H7 (cell line): ENCODE data around the gene DDX25. TPM values are rescaled to one million over a fixed set of nuclear protein-coding genes. Genes with fewer than 3 reads are reported as not detected.
A peak's percentile ranks its signal among the peaks of the same experiment; 100 is the strongest.

Experiments used
- DNase-seq: peaks from one replicate; pipeline ENCODE4 v3.0.0; 2012
- H3K27me3 ChIP-seq: 2 replicates; pipeline ENCODE4 v1.6.0; 2011; ENCODE audit warnings: mild to moderate bottlenecking, low read length; ENCODE audit not compliant: control insufficient read depth, insufficient read depth
- H3K36me3 ChIP-seq: replicated peaks from 2 replicates; pipeline ENCODE4 v1.5.1; 2011; ENCODE audit warnings: low read length; ENCODE audit not compliant: control insufficient read depth, insufficient read depth
- H3K4me3 ChIP-seq: 2 replicates; pipeline ENCODE4 v1.5.1; 2011; ENCODE audit warnings: low read depth, mild to moderate bottlenecking, control low read depth, low read length, moderate library complexity; ENCODE audit not compliant: insufficient read depth
- total RNA-seq: library from RNA; depleted of rRNA; stranded (reverse); fragments of >200 nt; shearing (Covaris generic); gene quantifications from 2 replicates; pipeline ENCODE4 v1.2.3, GENCODE V29; 2014

DDX25 gene
- total RNA-seq, 1 experiment from 2014 or later, result 6.7 TPM

GRCh38 chr11:125923012-125923579 lies 18.8 kb downstream of the DDX25 start:
- Histone ChIP-seq H3K4me3 (no peak overlapping the region), H3K27me3 (no peaks in the 10 kb centered on the region), H3K36me3 (no peaks in the 10 kb centered on the region; the same call in 1 of the 2 replicates)
- DNase-seq, result peak; percentile 82

- DNase-seq, result no peak
- H3K27me3 ChIP-seq, result no peaks in the 10 kb centered on the region
- H3K36me3 ChIP-seq, result no peaks in the 10 kb centered on the region; the same call in 1 of the 2 replicates
- no peak overlapping the region for H3K4me3 ChIP-seq
Measured at GRCh38 chr11:125923633-125924032, 19.3 kb downstream of the DDX25 start.

GRCh38 chr11:125924384-125925007 lies 20.2 kb downstream of the DDX25 start:
- no peaks in the 10 kb centered on the region; the same call in 1 of the 2 replicates for H3K36me3 ChIP-seq
- no peaks in the 10 kb centered on the region for H3K27me3 ChIP-seq
- no peak for DNase-seq
- no peak overlapping the region for H3K4me3 ChIP-seq

GRCh38 chr11:125925247-125925740 lies 21.0 kb downstream of the DDX25 start:
- Histone ChIP-seq H3K36me3 (no peaks in the 10 kb centered on the region; the same call in 1 of the 2 replicates), H3K27me3 (no peaks in the 10 kb centered on the region), H3K4me3 (no peak overlapping the region)
- no peak for DNase-seq

GRCh38 chr11:125925804-125926203 lies 21.5 kb downstream of the DDX25 start:
- no peaks in the 10 kb centered on the region; the same call in 1 of the 2 replicates for H3K36me3 ChIP-seq
- H3K27me3 ChIP-seq, result no peaks in the 10 kb centered on the region
- H3K4me3 ChIP-seq, result no peak overlapping the region
- DNase-seq, result no peak

- H3K4me3 ChIP-seq, result no peak overlapping the region
- no peaks in the 10 kb centered on the region; the same call in 1 of the 2 replicates for H3K36me3 ChIP-seq
- no peak for DNase-seq
- H3K27me3 ChIP-seq, result no peaks in the 10 kb centered on the region
Measured at GRCh38 chr11:125926682-125927081, 22.4 kb downstream of the DDX25 start.

GRCh38 chr11:125929445-125930075 lies 25.3 kb downstream of the DDX25 start:
- DNase-seq, result no peak
- Histone ChIP-seq H3K27me3 (no peaks in the 10 kb centered on the region), H3K36me3 (no peaks in the 10 kb centered on the region), H3K4me3 (no peak overlapping the region)

- Histone ChIP-seq H3K36me3 (no peaks in the 10 kb centered on the region), H3K4me3 (no peak overlapping the region), H3K27me3 (no peaks in the 10 kb centered on the region)
- no peak for DNase-seq
Measured at GRCh38 chr11:125930076-125930450, 25.8 kb downstream of the DDX25 start.

GRCh38 chr11:125931116-125931515 lies 26.8 kb downstream of the DDX25 start:
- peak; percentile 35 for DNase-seq
- Histone ChIP-seq H3K36me3 (no peaks in the 10 kb centered on the region), H3K4me3 (no peak overlapping the region), H3K27me3 (no peaks in the 10 kb centered on the region)

- H3K4me3 ChIP-seq, result no peak overlapping the region
Measured at GRCh38 chr11:125931668-125932067, 27.4 kb downstream of the DDX25 start.

GRCh38 chr11:125932301-125932700 lies 28.0 kb downstream of the DDX25 start:
- Histone ChIP-seq H3K4me3 (no peak overlapping the region), H3K27me3 (no peaks in the 10 kb centered on the region), H3K36me3 (no peaks in the 10 kb centered on the region)
- no peak for DNase-seq

More at GRCh38 chr11:125931668-125932067, 27.4 kb downstream of the DDX25 start:
- DNase-seq, result no peak
- Histone ChIP-seq H3K36me3 (no peaks in the 10 kb centered on the region), H3K27me3 (no peaks in the 10 kb centered on the region)

- H3K27me3 ChIP-seq, result no peaks in the 10 kb centered on the region
- peak; percentile 67 for DNase-seq
- no peaks in the 10 kb centered on the region for H3K36me3 ChIP-seq
- H3K4me3 ChIP-seq, result no peak overlapping the region
Measured at GRCh38 chr11:125933030-125933813, 28.9 kb downstream of the DDX25 start.

GRCh38 chr11:125934473-125934872 lies 30.2 kb downstream of the DDX25 start:
- Histone ChIP-seq H3K27me3 (no peaks in the 10 kb centered on the region), H3K4me3 (no peak overlapping the region), H3K36me3 (no peaks in the 10 kb centered on the region)
- DNase-seq, result no peak

GRCh38 chr11:125935056-125935455 lies 30.7 kb downstream of the DDX25 start:
- DNase-seq, result no peak
- no peaks in the 10 kb centered on the region for H3K27me3 ChIP-seq
- no peaks in the 10 kb centered on the region for H3K36me3 ChIP-seq
- H3K4me3 ChIP-seq, result no peak overlapping the region
